Loucy (cell line): Measurements from ENCODE around the gene ABCC3.

ENCODE experiments used
- H2AFZ ChIP-seq: fragments of 200-600 bp; sonication (generic); 2 replicates; pipeline ENCODE4 v1.6.0; 2016; ENCODE audit warnings: antibody characterized with exemption, mild to moderate bottlenecking, low read length, moderate library complexity
- H3F3A ChIP-seq: fragments of 200-600 bp; 2 replicates; pipeline ENCODE4 v1.6.0; 2016; ENCODE audit warnings: antibody characterized with exemption, low read depth, mild to moderate bottlenecking
- H3K27me3 ChIP-seq: fragments of 200-600 bp; sonication (generic); 2 replicates; pipeline ENCODE4 v1.6.1; 2014; ENCODE audit warnings: low read length, mild to moderate bottlenecking; ENCODE audit not compliant: insufficient read depth, poor library complexity, severe bottlenecking
- H3K36me3 ChIP-seq: fragments of 200-600 bp; sonication (generic); 2 replicates; pipeline ENCODE4 v1.6.1; 2016; ENCODE audit warnings: low read length; ENCODE audit not compliant: insufficient read depth
- H3K4me1 ChIP-seq: fragments of 200-600 bp; sonication (generic); 2 replicates; pipeline ENCODE4 v1.5.1; 2014; ENCODE audit warnings: low read length, mild to moderate bottlenecking; ENCODE audit not compliant: insufficient read depth, poor library complexity, severe bottlenecking
- H3K4me2 ChIP-seq: fragments of 200-600 bp; sonication (generic); 2 replicates; pipeline ENCODE4 v1.6.0; 2014; ENCODE audit warnings: antibody characterized with exemption, low read length, low read depth, mild to moderate bottlenecking; ENCODE audit not compliant: poor library complexity, severe bottlenecking
- H3K4me3 ChIP-seq: fragments of 200-600 bp; sonication (generic); 2 replicates; pipeline ENCODE4 v1.5.1; 2014; ENCODE audit warnings: low read length, mild to moderate bottlenecking, mixed read lengths; ENCODE audit not compliant: poor library complexity, severe bottlenecking
- H3K79me2 ChIP-seq: fragments of 200-600 bp; sonication (generic); 2 replicates; pipeline ENCODE4 v1.6.1; 2014; ENCODE audit warnings: low read length; ENCODE audit not compliant: insufficient read depth
- H3K9ac ChIP-seq: fragments of 200-600 bp; sonication (generic); 2 replicates; pipeline ENCODE4 v1.6.0; 2014; ENCODE audit warnings: mild to moderate bottlenecking, low read depth, low read length, moderate library complexity; ENCODE audit not compliant: poor library complexity, severe bottlenecking
- H3K9me2 ChIP-seq: fragments of 200-600 bp; sonication (generic); replicated peaks from 2 replicates; pipeline ENCODE4 v1.6.1; 2016; ENCODE audit warnings: low read depth, low read length, mixed read lengths
- H3K9me3 ChIP-seq: fragments of 200-600 bp; sonication (generic); 2 replicates; pipeline ENCODE4 v1.6.1; 2014; ENCODE audit warnings: mild to moderate bottlenecking, antibody characterized with exemption, low read length, low read depth; ENCODE audit not compliant: insufficient read depth
- H4K20me1 ChIP-seq: fragments of 200-600 bp; sonication (generic); 2 replicates; pipeline ENCODE4 v1.6.0; 2014; ENCODE audit warnings: antibody characterized with exemption, low read length, mild to moderate bottlenecking; ENCODE audit not compliant: insufficient read depth, poor library complexity, severe bottlenecking
- EZH2phosphoT487 ChIP-seq: fragments of 200-600 bp; IDR thresholded peaks from 2 replicates; pipeline ENCODE4 v1.6.1; 2018; ENCODE audit warnings: antibody characterized with exemption, mild to moderate bottlenecking, moderate library complexity, borderline replicate concordance
- TF ChIP-seq, protein P1 (sequence below): fragments of 200-600 bp; sonication (generic); conservative IDR thresholded peaks from 2 replicates; pipeline ENCODE4 v1.5.1; 2014; ENCODE audit warnings: mild to moderate bottlenecking, antibody characterized with exemption, low read length

The ABCC3 gene

DNA sequence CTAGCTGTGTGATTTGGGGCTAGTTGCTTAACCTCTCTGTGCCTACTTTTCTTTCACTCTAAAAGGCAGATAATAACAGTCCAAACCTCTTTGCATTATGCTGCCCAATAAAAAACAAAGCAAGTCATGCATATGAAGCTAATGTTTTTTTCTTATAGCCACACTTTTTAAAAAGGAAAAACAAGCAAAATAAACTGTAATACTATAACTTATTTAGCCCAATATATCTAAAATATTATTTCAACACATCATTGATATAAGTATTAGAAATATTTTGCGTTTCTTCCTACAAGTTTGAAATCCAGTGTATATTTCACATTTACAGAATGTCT lies 50.6 kb downstream of the ABCC3 start:
- H4K20me1 ChIP-seq: no peaks in the 10 kb centered on the region
- no peaks in the 10 kb centered on the region for H3K27me3 ChIP-seq
- no peaks in the 10 kb centered on the region for H3K9me2 ChIP-seq
- no peaks in the 10 kb centered on the region for H3K9me3 ChIP-seq
- H3K4me1 ChIP-seq: peaks cover 4% of the 10 kb centered on the region
- no peak overlapping the region for H3K4me3 ChIP-seq
- H2AFZ ChIP-seq: no peak overlapping the region
- TF ChIP-seq, protein P1, sequence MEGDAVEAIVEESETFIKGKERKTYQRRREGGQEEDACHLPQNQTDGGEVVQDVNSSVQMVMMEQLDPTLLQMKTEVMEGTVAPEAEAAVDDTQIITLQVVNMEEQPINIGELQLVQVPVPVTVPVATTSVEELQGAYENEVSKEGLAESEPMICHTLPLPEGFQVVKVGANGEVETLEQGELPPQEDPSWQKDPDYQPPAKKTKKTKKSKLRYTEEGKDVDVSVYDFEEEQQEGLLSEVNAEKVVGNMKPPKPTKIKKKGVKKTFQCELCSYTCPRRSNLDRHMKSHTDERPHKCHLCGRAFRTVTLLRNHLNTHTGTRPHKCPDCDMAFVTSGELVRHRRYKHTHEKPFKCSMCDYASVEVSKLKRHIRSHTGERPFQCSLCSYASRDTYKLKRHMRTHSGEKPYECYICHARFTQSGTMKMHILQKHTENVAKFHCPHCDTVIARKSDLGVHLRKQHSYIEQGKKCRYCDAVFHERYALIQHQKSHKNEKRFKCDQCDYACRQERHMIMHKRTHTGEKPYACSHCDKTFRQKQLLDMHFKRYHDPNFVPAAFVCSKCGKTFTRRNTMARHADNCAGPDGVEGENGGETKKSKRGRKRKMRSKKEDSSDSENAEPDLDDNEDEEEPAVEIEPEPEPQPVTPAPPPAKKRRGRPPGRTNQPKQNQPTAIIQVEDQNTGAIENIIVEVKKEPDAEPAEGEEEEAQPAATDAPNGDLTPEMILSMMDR: no peak
- no peak for TF ChIP-seq EZH2phosphoT487
- H3K36me3 ChIP-seq: no peaks in the 10 kb centered on the region
- no peak overlapping the region for H3K4me2 ChIP-seq
- H3K79me2 ChIP-seq: no peaks in the 10 kb centered on the region
- no peak overlapping the region for H3K9ac ChIP-seq
- no peaks in the 10 kb centered on the region for H3F3A ChIP-seq

DNA sequence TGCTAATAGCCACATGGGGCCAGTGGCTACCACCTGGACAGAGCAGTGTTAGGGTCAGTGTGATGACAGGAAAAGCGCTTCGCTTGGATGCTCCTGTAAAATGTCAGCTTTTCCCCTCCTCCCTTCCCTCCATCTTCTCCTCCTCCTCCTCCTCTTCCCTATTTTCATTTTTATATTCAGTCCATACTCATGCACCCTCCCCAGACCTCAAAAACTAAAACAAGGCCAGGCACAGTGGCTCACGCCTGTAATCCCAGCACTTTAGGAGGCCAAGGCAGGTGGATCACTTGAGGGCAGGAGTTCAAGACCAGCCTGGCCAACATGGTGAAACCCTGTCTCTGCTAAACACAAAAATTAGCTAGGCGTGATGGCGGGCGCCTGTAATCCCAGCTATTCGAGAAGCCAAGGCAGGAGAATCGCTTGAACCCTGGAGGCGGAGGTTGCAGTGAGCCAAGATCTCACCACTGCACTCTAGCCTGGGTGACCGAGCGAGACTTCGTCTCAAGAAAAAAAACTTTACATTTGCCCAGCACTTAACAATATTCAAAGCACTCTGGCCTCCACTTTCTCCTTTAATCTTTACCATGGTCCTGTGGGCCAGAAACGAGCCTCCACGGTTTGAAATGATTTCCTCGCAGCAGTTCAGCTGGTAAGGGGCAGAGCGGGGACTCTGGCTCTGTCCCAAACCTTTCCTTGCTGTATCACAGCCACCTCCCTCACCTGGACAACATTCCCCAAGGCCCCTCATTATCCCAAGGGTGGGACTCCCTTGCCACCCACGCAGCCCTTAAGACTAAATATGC lies 51.2 kb downstream of the ABCC3 start:
- Histone ChIP-seq H2AFZ (no peak overlapping the region), H3K9me3 (no peaks in the 10 kb centered on the region), H3K4me1 (peaks cover 4% of the 10 kb centered on the region), H3K36me3 (no peaks in the 10 kb centered on the region), H3K9ac (no peak overlapping the region), H3F3A (no peaks in the 10 kb centered on the region), H3K79me2 (no peaks in the 10 kb centered on the region), H3K4me3 (no peak overlapping the region), H4K20me1 (no peaks in the 10 kb centered on the region), H3K27me3 (no peaks in the 10 kb centered on the region), H3K4me2 (no peak overlapping the region), H3K9me2 (no peaks in the 10 kb centered on the region)
- TF ChIP-seq, protein P1: no peak
- TF ChIP-seq EZH2phosphoT487: no peak

DNA sequence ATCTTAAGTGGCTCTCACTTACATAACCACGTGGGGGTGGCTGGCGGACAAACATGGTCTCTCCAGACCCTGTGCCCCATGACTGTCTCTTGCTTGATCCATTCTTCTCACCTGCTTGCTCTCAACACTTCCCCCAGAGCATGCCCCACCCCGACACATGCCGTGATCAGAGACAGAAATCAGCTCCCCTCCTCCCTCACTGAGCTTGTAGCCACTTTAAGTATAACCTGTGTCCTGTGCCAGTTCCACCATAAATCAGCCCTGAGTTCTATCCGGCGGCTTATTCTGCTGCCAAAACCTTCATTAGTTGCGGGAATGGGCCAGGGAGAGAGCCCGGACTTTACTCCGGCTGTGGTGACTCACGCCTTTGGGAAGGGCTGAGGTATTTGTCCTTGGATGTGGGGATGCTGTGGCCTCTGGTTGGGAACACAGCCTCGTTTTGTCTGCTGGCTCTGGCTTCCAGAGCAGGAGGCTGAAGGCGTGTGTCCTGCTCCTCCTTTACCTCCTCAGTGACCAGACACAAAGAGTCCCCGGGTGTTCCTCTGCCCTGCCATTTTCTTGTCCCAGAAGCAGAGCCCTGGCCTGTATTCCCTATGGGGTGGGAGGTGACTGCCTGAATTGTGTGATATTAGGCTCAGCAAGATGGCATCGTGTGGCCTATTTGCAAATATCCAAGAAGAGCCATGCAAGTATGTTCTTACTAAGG lies 52.0 kb downstream of the ABCC3 start:
- Histone ChIP-seq H3F3A (no peaks in the 10 kb centered on the region), H3K9ac (no peak overlapping the region), H2AFZ (no peak overlapping the region), H3K9me2 (no peaks in the 10 kb centered on the region), H3K4me1 (peaks cover 4% of the 10 kb centered on the region), H3K9me3 (no peaks in the 10 kb centered on the region), H4K20me1 (no peaks in the 10 kb centered on the region), H3K79me2 (no peaks in the 10 kb centered on the region), H3K4me2 (no peak overlapping the region), H3K4me3 (no peak overlapping the region), H3K36me3 (no peaks in the 10 kb centered on the region), H3K27me3 (no peaks in the 10 kb centered on the region)
- TF ChIP-seq, protein P1: no peak
- TF ChIP-seq EZH2phosphoT487: no peak
